HepG2 (cell line): ENCODE results near the gene PSMG4. TPM values are rescaled to one million over a fixed set of nuclear protein-coding genes. Genes with fewer than 3 reads are reported as not detected.
A peak's percentile ranks its signal among the peaks of the same experiment; 100 is the strongest.

Experiments
- CENPT ChIP-seq: sonication (generic); formaldehyde crosslinking; IDR thresholded peaks from 2 replicates; pipeline ENCODE4 v1.8.0; 2022; ENCODE audit warnings: low read depth, mild to moderate bottlenecking, moderate library complexity, missing genetic modification reagents
- FOXK2 ChIP-seq: fragments of 450-650 bp; IDR thresholded peaks from 2 replicates; pipeline ENCODE4 v1.6.1; 2016
- GZF1 ChIP-seq: sonication (generic); formaldehyde crosslinking; IDR thresholded peaks from 2 replicates; pipeline ENCODE4 v1.5.1; 2020; ENCODE audit warnings: mild to moderate bottlenecking, missing genetic modification reagents
- HDAC1 ChIP-seq: sonication (generic); formaldehyde crosslinking; IDR thresholded peaks from 2 replicates; pipeline ENCODE4 v1.5.1; 2020; ENCODE audit warnings: mild to moderate bottlenecking, missing genetic modification reagents
- IRF2 ChIP-seq: IDR thresholded peaks from 2 replicates; pipeline ENCODE4 v1.6.1; 2018; ENCODE audit warnings: missing genetic modification reagents, missing compliant biosample characterization
- JUNB ChIP-seq: sonication (generic); formaldehyde crosslinking; IDR thresholded peaks from 2 replicates; pipeline ENCODE4 v1.8.0; 2022; ENCODE audit warnings: missing genetic modification reagents, mild to moderate bottlenecking, borderline replicate concordance
- KDM2A ChIP-seq: sonication (generic); formaldehyde crosslinking; IDR thresholded peaks from 2 replicates; pipeline ENCODE4 v1.4.0; 2020; ENCODE audit warnings: low read depth, missing genetic modification reagents, borderline replicate concordance
- MED8 ChIP-seq: sonication (generic); formaldehyde crosslinking; IDR thresholded peaks from 2 replicates; pipeline ENCODE4 v1.8.1; 2023; ENCODE audit warnings: mild to moderate bottlenecking, missing genetic modification reagents; ENCODE audit not compliant: insufficient replicate concordance
- MTERF4 ChIP-seq: sonication (generic); formaldehyde crosslinking; IDR thresholded peaks from 2 replicates; pipeline ENCODE4 v1.8.0; 2023; ENCODE audit warnings: mild to moderate bottlenecking, missing genetic modification reagents
- NFYB ChIP-seq: sonication (generic); formaldehyde crosslinking; IDR thresholded peaks from 2 replicates; pipeline ENCODE4 v1.4.0; 2020; ENCODE audit warnings: missing genetic modification reagents
- SNAPC5 ChIP-seq: sonication (generic); formaldehyde crosslinking; IDR thresholded peaks from 2 replicates; pipeline ENCODE4 v1.8.1; 2023; ENCODE audit warnings: mild to moderate bottlenecking, missing genetic modification reagents, borderline replicate concordance
- SPEN ChIP-seq: sonication (generic); formaldehyde crosslinking; IDR thresholded peaks from 2 replicates; pipeline ENCODE4 v1.5.1; 2020; ENCODE audit warnings: low read depth, mild to moderate bottlenecking, missing genetic modification reagents
- TAF1 ChIP-seq: sonication (generic); formaldehyde crosslinking; IDR thresholded peaks from 2 replicates; pipeline ENCODE4 v1.4.0; 2020; ENCODE audit warnings: missing genetic modification reagents
- TEAD2 ChIP-seq: sonication (generic); formaldehyde crosslinking; IDR thresholded peaks from 2 replicates; pipeline ENCODE4 v1.9.0; 2021; ENCODE audit warnings: missing genetic modification reagents
- ZFX ChIP-seq: sonication (generic); formaldehyde crosslinking; IDR thresholded peaks from 2 replicates; pipeline ENCODE4 v1.4.0; 2020; ENCODE audit warnings: mild to moderate bottlenecking, low read depth, missing genetic modification reagents, moderate library complexity
- ZMYM4 ChIP-seq: sonication (generic); formaldehyde crosslinking; IDR thresholded peaks from 2 replicates; pipeline ENCODE4 v1.8.1; 2023; ENCODE audit warnings: mild to moderate bottlenecking, missing genetic modification reagents
- ZNF101 ChIP-seq: sonication (generic); formaldehyde crosslinking; IDR thresholded peaks from 2 replicates; pipeline ENCODE4 v1.4.0; 2020; ENCODE audit warnings: mild to moderate bottlenecking, low read depth, missing genetic modification reagents, borderline replicate concordance
- ZNF160 ChIP-seq: sonication (generic); formaldehyde crosslinking; IDR thresholded peaks from 2 replicates; pipeline ENCODE4 v1.8.0; 2022; ENCODE audit warnings: mild to moderate bottlenecking, inconsistent platforms, missing genetic modification reagents
- ZNF224 ChIP-seq: sonication (generic); formaldehyde crosslinking; IDR thresholded peaks from 2 replicates; pipeline ENCODE4 v1.5.0; 2020; ENCODE audit warnings: mild to moderate bottlenecking, missing genetic modification reagents
- ZNF292 ChIP-seq: sonication (generic); formaldehyde crosslinking; IDR thresholded peaks from 2 replicates; pipeline ENCODE4 v1.8.1; 2022; ENCODE audit warnings: mild to moderate bottlenecking, low read depth, missing genetic modification reagents, borderline replicate concordance
- ZNF44 ChIP-seq: sonication (generic); formaldehyde crosslinking; IDR thresholded peaks from 2 replicates; pipeline ENCODE4 v1.5.1; 2020; ENCODE audit warnings: mild to moderate bottlenecking, missing genetic modification reagents
- ZNF441 ChIP-seq: sonication (generic); formaldehyde crosslinking; IDR thresholded peaks from 2 replicates; pipeline ENCODE4 v1.7.0; 2021; ENCODE audit warnings: missing genetic modification reagents, borderline replicate concordance
- ZNF543 ChIP-seq: sonication (generic); formaldehyde crosslinking; IDR thresholded peaks from 2 replicates; pipeline ENCODE4 v1.4.0; 2020; ENCODE audit warnings: mild to moderate bottlenecking, missing genetic modification reagents
- ZNF557 ChIP-seq: sonication (generic); formaldehyde crosslinking; IDR thresholded peaks from 2 replicates; pipeline ENCODE4 v1.4.0; 2020; ENCODE audit warnings: missing genetic modification reagents
- ZNF572 ChIP-seq: sonication (generic); formaldehyde crosslinking; IDR thresholded peaks from 2 replicates; pipeline ENCODE4 v1.5.1; 2020; ENCODE audit warnings: mild to moderate bottlenecking, missing genetic modification reagents
- ZNF614 ChIP-seq: IDR thresholded peaks from 2 replicates; pipeline ENCODE4 v1.6.1; 2018; ENCODE audit warnings: missing biosample characterization, missing genetic modification reagents, inconsistent platforms, borderline replicate concordance
- ZNF652 ChIP-seq: IDR thresholded peaks from 2 replicates; pipeline ENCODE4 v1.6.1; 2016; ENCODE audit warnings: low read depth, borderline replicate concordance
- ZNF761 ChIP-seq: sonication (generic); formaldehyde crosslinking; conservative IDR thresholded peaks from 2 replicates; pipeline ENCODE4 v1.4.0; 2020; ENCODE audit warnings: mild to moderate bottlenecking, missing genetic modification reagents
- ZNF776 ChIP-seq: sonication (generic); formaldehyde crosslinking; IDR thresholded peaks from 2 replicates; pipeline ENCODE4 v1.4.0; 2020; ENCODE audit warnings: mild to moderate bottlenecking, missing genetic modification reagents
- ZNF792 ChIP-seq: IDR thresholded peaks from 2 replicates; pipeline ENCODE4 v1.6.1; 2016
- polyA plus RNA-seq, 8 experiments: library from polyadenylated mRNA; depleted of rRNA in 3 of 8; stranded (reverse) in 7 of 8; unstranded in 1 of 8; fragments of >200 nt; fragmentation: Illumina TruSeq in 4 of 8; extraction: Trizol in 4 of 8; gene quantifications; 2 replicates each; pipeline versions ENCODE4 v1.2.1 to v1.2.3, GENCODE V29; 2011 to 2016; ENCODE audit warnings: low read depth in 4 of 8, missing spikeins in 1 of 8, mixed read lengths in 1 of 8; ENCODE audit not compliant: insufficient read depth in 1 of 8
- total RNA-seq, 5 experiments: library from RNA; depleted of rRNA; stranded (reverse); fragments of >200 nt; fragmentation: Illumina TruSeq; extraction: Trizol; gene quantifications; 2 replicates each; pipeline ENCODE4 v1.2.3, GENCODE V29; 2016; ENCODE audit warnings: low read depth in 1 of 5

The PSMG4 gene
- total and polyA plus RNA-seq, 2 of the 13 experiments (the other 11 are each of a cell fraction or from before 2014, with no cell fraction given), result 28.5 to 32.8 TPM

GRCh38 chr6:3251462-3252314 is 7.1 kb upstream of the PSMG4 start (continued):
- no peak for TF ChIP-seq FOXK2
- TF ChIP-seq SPEN, result peak; percentile 35; the same call in 1 of the 2 replicates
- TF ChIP-seq ZNF44 (CRISPR knock-in tag), result peak; percentile 79; the same call in 1 of the 2 replicates
- peak; percentile 78; the same call in 1 of the 2 replicates for TF ChIP-seq IRF2
- no peak for TF ChIP-seq ZNF441 (CRISPR knock-in tag)
- no peak; the same call in 1 of the 2 replicates for TF ChIP-seq HDAC1 (CRISPR knock-in tag)
- no peak for TF ChIP-seq CENPT (CRISPR knock-in tag)
- peak; percentile 80 for TF ChIP-seq KDM2A
- TF ChIP-seq JUNB, result no peak
- no peak for TF ChIP-seq ZNF572 (CRISPR knock-in tag)
- TF ChIP-seq ZFX, result peak; percentile 52
- no peak for TF ChIP-seq ZNF101
- TF ChIP-seq ZMYM4 (CRISPR knock-in tag), result peak; percentile 72
- 0 out of 2 replicates have a peak, but pooled peaks have one; percentile 32 for TF ChIP-seq ZNF761 (CRISPR knock-in tag)
- TF ChIP-seq MTERF4, result peak; percentile 85; the same call in 1 of the 2 replicates
- TF ChIP-seq NFYB, result no peak
- TF ChIP-seq GZF1 (CRISPR knock-in tag), result peak; percentile 47; the same call in 1 of the 2 replicates
- TF ChIP-seq SNAPC5 (CRISPR knock-in tag), result no peak
- TF ChIP-seq ZNF614 (CRISPR knock-in tag), result peak; percentile 42; the same call in 1 of the 2 replicates
- no peak for TF ChIP-seq TEAD2
- TF ChIP-seq ZNF543 (CRISPR knock-in tag), result 0 out of 2 replicates have a peak, but pooled peaks have one; percentile 22
- TF ChIP-seq ZNF160 (CRISPR knock-in tag), result no peak
- no peak; the same call in 1 of the 2 replicates for TF ChIP-seq ZNF652 (CRISPR knock-in tag)
- 0 out of 2 replicates have a peak, but pooled peaks have one; percentile 58 for TF ChIP-seq ZNF224 (CRISPR knock-in tag)
- peak; percentile 72; the same call in 1 of the 2 replicates for TF ChIP-seq ZNF792 (CRISPR knock-in tag)
- TF ChIP-seq ZNF557 (CRISPR knock-in tag), result no peak
- TF ChIP-seq MED8 (CRISPR knock-in tag), result no peak
- TF ChIP-seq TAF1 (CRISPR knock-in tag), result no peak
- no peak for TF ChIP-seq ZNF776 (CRISPR knock-in tag)
- TF ChIP-seq ZNF292 (CRISPR knock-in tag), result no peak; the same call in 1 of the 2 replicates
